Measurements from ENCODE around the gene ATG9B. TPM values are rescaled to one million over a fixed set of nuclear protein-coding genes. Genes with fewer than 3 reads are reported as not detected.

The ATG9B gene
- total RNA-seq, 1 experiment from 2014 or later, result 0.98 TPM

- POLR2A ChIA-PET, result no interaction called here
- Histone ChIP-seq H3K36me3 (ENCODE audit: control insufficient read depth, insufficient read depth, low read length) (no peaks in the 10 kb centered on the region; the same call in 1 of the 2 replicates), H3K9me3 (ENCODE audit: control insufficient read depth, insufficient read depth, low read depth, low read length) (no peaks in the 10 kb centered on the region), H3K4me1 (ENCODE audit: control insufficient read depth, insufficient read depth, low read length) (peaks cover 20% of the 10 kb centered on the region), H3K27ac (ENCODE audit: low read length) (no peak overlapping the region), H3K4me3 (ENCODE audit: low read depth in 2 of 2, low read length in 2 of 2) (no peak overlapping the region), H3K27me3 (ENCODE audit: control insufficient read depth, insufficient read depth, low read length) (no peaks in the 10 kb centered on the region)
- TF ChIP-seq REST (IDR thresholded peaks at IDR 0.05; ENCODE audit: insufficient read depth in 1 of 2, low read depth in 2 of 2, low read length in 1 of 2) (no peak), POLR2AphosphoS5 (IDR thresholded peaks at IDR 0.05; ENCODE audit: low read depth, low read length) (no peak), SIN3A (IDR thresholded peaks at IDR 0.05; ENCODE audit: borderline replicate concordance, insufficient read depth, low read depth, low read length) (no peak), TCF7L2 (IDR thresholded peaks at IDR 0.05; ENCODE audit: low read depth, low read length) (no peak), CTCF (IDR thresholded peaks at IDR 0.05) (no peak)
- ATAC-seq, result no peak
- no peak for DNase-seq (ENCODE audit: low read depth, low spot score)
- no TSS peak for BruUV-seq (replicated peaks)
- in situ Hi-C loops (cut with HindIII; ENCODE audit: low pct_unique_long_range_greater_than_20kb, low sequenced_read_pairs), result no loop called here
- intact Hi-C loops (cut with micrococcal nuclease; ENCODE audit: unreplicated experiment), result no loop called here
- CTCF ChIA-PET, result no interaction called here
Observed at GRCh38 chr7:150972741-150973140, 51.6 kb downstream of the ATG9B start.

DNA sequence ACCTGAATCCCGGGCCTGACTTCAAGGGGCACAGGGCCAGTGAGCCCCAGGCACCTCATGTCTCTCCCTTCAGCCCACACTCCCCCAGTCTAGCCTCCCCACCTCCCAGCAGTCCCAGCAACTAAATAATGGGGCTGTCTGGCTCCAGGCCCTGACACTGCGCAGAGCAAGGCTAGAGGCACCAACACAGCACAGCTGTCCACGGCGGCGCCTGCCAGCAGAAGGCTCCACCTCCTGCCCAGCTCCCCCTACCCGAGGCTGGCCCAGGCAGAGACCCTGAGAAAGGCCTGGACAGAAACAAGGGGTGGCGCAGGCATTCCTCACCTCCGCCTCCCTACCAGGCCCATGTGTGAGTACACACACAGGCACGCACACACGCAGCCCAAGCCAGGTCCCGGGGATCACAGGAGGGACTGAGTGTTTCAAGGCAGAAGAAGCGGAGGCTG, 52.2 kb downstream of the ATG9B start:
- no peak overlapping the region for H3K4me3 ChIP-seq (ENCODE audit: low read depth in 2 of 2, low read length in 2 of 2)
- ChIA-PET CTCF (no interaction called here), POLR2A (no interaction called here)
- no peak for ATAC-seq
- H3K9me3 ChIP-seq (ENCODE audit: control insufficient read depth, insufficient read depth, low read depth, low read length), result no peaks in the 10 kb centered on the region
- DNase-seq (ENCODE audit: low read depth, low spot score), result no peak
- in situ Hi-C loops (cut with HindIII; ENCODE audit: low pct_unique_long_range_greater_than_20kb, low sequenced_read_pairs) (no loop called here), intact Hi-C loops (cut with micrococcal nuclease; ENCODE audit: unreplicated experiment) (no loop called here)
- no peak for TF ChIP-seq REST (IDR thresholded peaks at IDR 0.05; ENCODE audit: insufficient read depth in 1 of 2, low read depth in 2 of 2, low read length in 1 of 2)
- TF ChIP-seq POLR2AphosphoS5 (IDR thresholded peaks at IDR 0.05; ENCODE audit: low read depth, low read length), result no peak
- no peak for TF ChIP-seq TCF7L2 (IDR thresholded peaks at IDR 0.05; ENCODE audit: low read depth, low read length)
- TF ChIP-seq SIN3A (IDR thresholded peaks at IDR 0.05; ENCODE audit: borderline replicate concordance, insufficient read depth, low read depth, low read length), result no peak
- TF ChIP-seq CTCF (IDR thresholded peaks at IDR 0.05), result no peak
- H3K27me3 ChIP-seq (ENCODE audit: control insufficient read depth, insufficient read depth, low read length), result no peaks in the 10 kb centered on the region
- H3K36me3 ChIP-seq (ENCODE audit: control insufficient read depth, insufficient read depth, low read length), result no peaks in the 10 kb centered on the region
- BruUV-seq (replicated peaks), result no TSS peak
- no peak overlapping the region for H3K27ac ChIP-seq (ENCODE audit: low read length)
- H3K4me1 ChIP-seq (ENCODE audit: control insufficient read depth, insufficient read depth, low read length), result peaks cover 16% of the 10 kb centered on the region

Data from Panc1 (cell line).